H9 (cell line): ENCODE measurements around the gene ABCE1. TPM values are rescaled to one million over a fixed set of nuclear protein-coding genes. Genes with fewer than 3 reads are reported as not detected.

Source experiments
- DNase-seq: peaks from one replicate; pipeline ENCODE4 v3.0.0-alpha.2; 2017
- H2AFZ ChIP-seq: one replicate; pipeline ENCODE4 v1.6.1; 2013; ENCODE audit warnings: mild to moderate bottlenecking, low read length, control low read depth, moderate library complexity
- H2AK5ac ChIP-seq: 2 replicates; pipeline ENCODE4 v1.6.1; 2013; ENCODE audit warnings: low read length, control low read depth, mixed read lengths; ENCODE audit not compliant: insufficient read length
- H2BK120ac ChIP-seq: one replicate; pipeline ENCODE4 v1.6.1; 2013; ENCODE audit warnings: low read depth, mild to moderate bottlenecking, low read length, control low read depth, inconsistent platforms; ENCODE audit not compliant: poor library complexity, severe bottlenecking
- H2BK12ac ChIP-seq: 2 replicates; pipeline ENCODE4 v1.6.1; 2013; ENCODE audit warnings: low read length, control low read depth, mixed read lengths, low read depth; ENCODE audit not compliant: insufficient read length
- H2BK15ac ChIP-seq: 2 replicates; pipeline ENCODE4 v1.6.1; 2013; ENCODE audit warnings: low read depth, low read length, control low read depth
- H2BK20ac ChIP-seq: one replicate; pipeline ENCODE4 v1.6.1; 2013; ENCODE audit warnings: low read depth, mild to moderate bottlenecking, low read length, control low read depth, inconsistent platforms; ENCODE audit not compliant: poor library complexity, severe bottlenecking
- H2BK5ac ChIP-seq: 2 replicates; pipeline ENCODE4 v1.6.1; 2013; ENCODE audit warnings: low read length, control low read depth, mixed read lengths; ENCODE audit not compliant: insufficient read length
- H3K14ac ChIP-seq: 2 replicates; pipeline ENCODE4 v1.6.1; 2013; ENCODE audit warnings: low read length, control low read depth; ENCODE audit not compliant: insufficient read depth
- H3K18ac ChIP-seq: 2 replicates; pipeline ENCODE4 v1.6.1; 2013; ENCODE audit warnings: low read depth, mild to moderate bottlenecking, mixed read lengths, low read length, control low read depth; ENCODE audit not compliant: insufficient read length
- H3K23ac ChIP-seq: 2 replicates; pipeline ENCODE4 v1.6.1; 2013; ENCODE audit warnings: low read length, control low read depth, mixed read lengths, low read depth; ENCODE audit not compliant: insufficient read length
- H3K23me2 ChIP-seq: 2 replicates; pipeline ENCODE4 v1.6.1; 2013; ENCODE audit warnings: low read depth, mild to moderate bottlenecking, mixed read lengths, low read length, control low read depth; ENCODE audit not compliant: insufficient read length, poor library complexity, severe bottlenecking
- H3K27ac ChIP-seq: 2 replicates; pipeline ENCODE4 v1.5.1; 2013; ENCODE audit warnings: low read length, control low read depth, mixed read lengths, low read depth; ENCODE audit not compliant: insufficient read length
- H3K27me3 ChIP-seq: 2 replicates; pipeline ENCODE4 v1.6.1; 2013; ENCODE audit warnings: low read length, control low read depth, inconsistent platforms; ENCODE audit not compliant: insufficient read depth
- H3K4ac ChIP-seq: 2 replicates; pipeline ENCODE4 v1.6.1; 2013; ENCODE audit warnings: low read depth, mild to moderate bottlenecking, control low read depth, inconsistent platforms, low read length, moderate library complexity
- H3K4me1 ChIP-seq: 2 replicates; pipeline ENCODE4 v1.6.1; 2013; ENCODE audit warnings: low read length, control low read depth, inconsistent platforms; ENCODE audit not compliant: insufficient read depth
- H3K4me2 ChIP-seq: 2 replicates; pipeline ENCODE4 v1.6.1; 2013; ENCODE audit warnings: low read length, control low read depth, mixed read lengths; ENCODE audit not compliant: insufficient read length, insufficient read depth
- H3K56ac ChIP-seq: 2 replicates; pipeline ENCODE4 v1.6.1; 2013; ENCODE audit warnings: low read depth, mild to moderate bottlenecking, mixed read lengths, low read length, control low read depth; ENCODE audit not compliant: insufficient read length
- H3K79me1 ChIP-seq: 2 replicates; pipeline ENCODE4 v1.6.1; 2013; ENCODE audit warnings: low read depth, mild to moderate bottlenecking, moderate library complexity, low read length, control low read depth, inconsistent platforms; ENCODE audit not compliant: insufficient read depth, poor library complexity, severe bottlenecking
- H3K79me2 ChIP-seq: 2 replicates; pipeline ENCODE4 v1.6.1; 2013; ENCODE audit warnings: low read length, control low read depth, inconsistent platforms; ENCODE audit not compliant: insufficient read depth
- H3K9ac ChIP-seq: 2 replicates; pipeline ENCODE4 v1.6.1; 2013; ENCODE audit warnings: low read length, control low read depth, mixed read lengths; ENCODE audit not compliant: insufficient read length; ENCODE audit errors: extremely low read depth
- H3K9me3 ChIP-seq: one replicate; pipeline ENCODE4 v1.6.1; 2013; ENCODE audit warnings: low read depth, low read length, inconsistent platforms; ENCODE audit not compliant: control insufficient read depth
- H3T11ph ChIP-seq: one replicate; pipeline ENCODE4 v1.6.1; 2013; ENCODE audit warnings: mild to moderate bottlenecking, low read length, control low read depth, inconsistent platforms
- H4K20me1 ChIP-seq: one replicate; pipeline ENCODE4 v1.6.1; 2013; ENCODE audit not compliant: control insufficient read depth, insufficient read length, insufficient read depth
- H4K5ac ChIP-seq: 2 replicates; pipeline ENCODE4 v1.6.1; 2013; ENCODE audit warnings: low read depth, mild to moderate bottlenecking, mixed read lengths, low read length, control low read depth; ENCODE audit not compliant: insufficient read length
- H4K8ac ChIP-seq: replicated peaks from 2 replicates; pipeline ENCODE4 v1.6.1; 2013; ENCODE audit warnings: low read length, control low read depth, mixed read lengths, low read depth; ENCODE audit not compliant: insufficient read length
- H4K91ac ChIP-seq: 2 replicates; pipeline ENCODE4 v1.6.1; 2013; ENCODE audit warnings: low read depth, mild to moderate bottlenecking, moderate library complexity, mixed read lengths, low read length, control low read depth; ENCODE audit not compliant: insufficient read length
- H3K27ac Mint-ChIP-seq, 3 experiments: 2 replicates in 2 of 3; 3 replicates in 1 of 3; pipeline ENCODE4 v1.8.0; 2020 to 2021; ENCODE audit warnings: mixed read lengths in 3 of 3, mild to moderate bottlenecking in 1 of 3, moderate library complexity in 1 of 3
- H3K27me3 Mint-ChIP-seq: 2 replicates; pipeline ENCODE4 v1.8.0; 2021; ENCODE audit warnings: low read depth, mild to moderate bottlenecking, moderate library complexity, mixed read lengths
- H3K36me3 Mint-ChIP-seq, 3 experiments: 2 replicates in 2 of 3; 3 replicates in 1 of 3; pipeline ENCODE4 v1.8.0; 2020 to 2021; ENCODE audit warnings: low read depth in 3 of 3, mixed read lengths in 3 of 3; ENCODE audit not compliant: insufficient read depth in 1 of 3
- H3K4me1 Mint-ChIP-seq, 2 experiments: 2 replicates each; pipeline ENCODE4 v1.8.0; 2020; ENCODE audit warnings: mixed read lengths in 2 of 2
- H3K4me3 Mint-ChIP-seq, 2 experiments: 2 replicates in 1 of 2; 3 replicates in 1 of 2; pipeline ENCODE4 v1.8.0; 2020 to 2021; ENCODE audit warnings: mild to moderate bottlenecking in 2 of 2, mixed read lengths in 2 of 2, moderate library complexity in 1 of 2
- H3K9me3 Mint-ChIP-seq, 2 experiments: 2 replicates in 1 of 2; 3 replicates in 1 of 2; pipeline ENCODE4 v1.8.0; 2020; ENCODE audit warnings: mild to moderate bottlenecking in 2 of 2, mixed read lengths in 2 of 2, moderate library complexity in 1 of 2
- WGBS: extraction: QIAGEN DNeasy Blood & Tissue Kit; methylation state at CpG from one replicate; pipeline ENCODE4 v1.1.7; 2013; ENCODE audit warnings: missing lambda C conversion rate, low lambda C conversion rate, mixed read lengths; ENCODE audit not compliant: insufficient read length; ENCODE audit errors: extremely low coverage; 5-methylcytosine and 5-hydroxymethylcytosine counted together
- total RNA-seq: library from RNA; stranded (reverse); gene quantifications from 2 replicates; pipeline ENCODE4 v1.2.1, GENCODE V29; 2021
- TF ChIP-seq, protein P1 (sequence below): fragments of 200-600 bp; sonication (generic); conservative IDR thresholded peaks from 3 replicates; pipeline ENCODE4 v1.8.0; 2021; ENCODE audit warnings: antibody characterized with exemption, mild to moderate bottlenecking

Gene ABCE1
- total RNA-seq, 1 experiment from 2014 or later = 112 TPM

DNA sequence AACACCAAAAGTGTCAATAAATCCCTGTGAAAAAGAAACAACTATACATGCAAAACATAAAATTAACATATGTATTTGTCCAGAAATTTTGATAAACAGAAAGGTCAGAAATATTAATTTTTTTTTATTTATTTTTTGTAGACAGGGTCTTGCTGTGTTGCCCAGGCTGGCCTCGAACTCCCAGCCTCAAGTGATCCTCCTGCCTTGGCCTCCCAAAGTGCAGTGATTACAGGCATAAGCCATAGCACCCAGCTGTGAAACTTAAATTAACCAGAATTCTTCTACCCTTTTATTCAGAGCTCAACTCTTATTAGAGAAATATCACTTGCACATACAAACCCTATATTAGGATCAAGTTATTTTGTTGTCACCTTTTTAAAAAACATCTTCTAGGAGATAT lies 16.4 kb upstream of the ABCE1 start:
- Histone ChIP-seq H3K4ac (no peak overlapping the region), H2BK120ac (no peak overlapping the region), H4K8ac (no peak overlapping the region), H3K14ac (no peak overlapping the region), H4K20me1 (no peaks in the 10 kb centered on the region), H4K91ac (no peak overlapping the region), H3K56ac (no peak overlapping the region), H3K27me3 (no peaks in the 10 kb centered on the region), H3T11ph (no peak overlapping the region), H3K9ac (no peak overlapping the region), H2BK12ac (no peak overlapping the region), H2BK5ac (no peak overlapping the region), H4K5ac (no peak overlapping the region), H3K9me3 (no peaks in the 10 kb centered on the region), H3K79me1 (no peaks in the 10 kb centered on the region), H2AFZ (no peak overlapping the region), H2BK20ac (no peak overlapping the region), H2AK5ac (no peak overlapping the region), H3K27ac (no peak overlapping the region), H3K4me2 (no peak overlapping the region), H3K23me2 (no peaks in the 10 kb centered on the region), H3K18ac (no peak overlapping the region), H3K79me2 (peaks cover 3% of the 10 kb centered on the region; the same call in 1 of the 2 replicates), H2BK15ac (no peak overlapping the region), H3K4me1 (no peaks in the 10 kb centered on the region), H3K23ac (no peak overlapping the region)
- Mint-ChIP-seq H3K4me1 (0 out of 4 replicates have a peak, but pooled peaks cover 0 to 3% of the 10 kb centered on the region in 2 experiments), H3K27me3 (no peaks in the 10 kb centered on the region), H3K27ac (no peak overlapping the region), H3K9me3 (peaks cover 3 to 12% of the 10 kb centered on the region in 2 experiments; a peak in 3 of 5 replicates), H3K36me3 (peaks cover 34 to 54% (median 46%) of the 10 kb centered on the region in 3 experiments), H3K4me3 (no peak overlapping the region)
- WGBS = no CpG with 5 or more reads among the region's 1 CpG
- TF ChIP-seq, protein P1, sequence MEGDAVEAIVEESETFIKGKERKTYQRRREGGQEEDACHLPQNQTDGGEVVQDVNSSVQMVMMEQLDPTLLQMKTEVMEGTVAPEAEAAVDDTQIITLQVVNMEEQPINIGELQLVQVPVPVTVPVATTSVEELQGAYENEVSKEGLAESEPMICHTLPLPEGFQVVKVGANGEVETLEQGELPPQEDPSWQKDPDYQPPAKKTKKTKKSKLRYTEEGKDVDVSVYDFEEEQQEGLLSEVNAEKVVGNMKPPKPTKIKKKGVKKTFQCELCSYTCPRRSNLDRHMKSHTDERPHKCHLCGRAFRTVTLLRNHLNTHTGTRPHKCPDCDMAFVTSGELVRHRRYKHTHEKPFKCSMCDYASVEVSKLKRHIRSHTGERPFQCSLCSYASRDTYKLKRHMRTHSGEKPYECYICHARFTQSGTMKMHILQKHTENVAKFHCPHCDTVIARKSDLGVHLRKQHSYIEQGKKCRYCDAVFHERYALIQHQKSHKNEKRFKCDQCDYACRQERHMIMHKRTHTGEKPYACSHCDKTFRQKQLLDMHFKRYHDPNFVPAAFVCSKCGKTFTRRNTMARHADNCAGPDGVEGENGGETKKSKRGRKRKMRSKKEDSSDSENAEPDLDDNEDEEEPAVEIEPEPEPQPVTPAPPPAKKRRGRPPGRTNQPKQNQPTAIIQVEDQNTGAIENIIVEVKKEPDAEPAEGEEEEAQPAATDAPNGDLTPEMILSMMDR = no peak
- DNase-seq = no peak
